GM18511 (cell line): ENCODE measurements around the gene ELK4.

Experiments
- ATAC-seq: cut with Tn5 transposase; IDR thresholded peaks from one replicate; pipeline ENCODE4 v1.9.1; 2021; ENCODE audit warnings: mild to moderate bottlenecking, moderate library complexity; ENCODE audit not compliant: unreplicated experiment

ELK4 gene

GRCh38 chr1:205569411-205570172 lies 62.2 kb downstream of the ELK4 start:
- no peak for ATAC-seq

GRCh38 chr1:205568469-205569361 lies 63.1 kb downstream of the ELK4 start:
- no peak for ATAC-seq

- ATAC-seq, result no peak
Measured at GRCh38 chr1:205568135-205568468, 63.7 kb downstream of the ELK4 start.

GRCh38 chr1:205567716-205568115 lies 64.1 kb downstream of the ELK4 start:
- no peak for ATAC-seq

GRCh38 chr1:205565799-205566198 lies 66.0 kb downstream of the ELK4 start:
- ATAC-seq, result no peak

GRCh38 chr1:205563927-205564441 lies 67.8 kb downstream of the ELK4 start:
- no peak for ATAC-seq

- no peak for ATAC-seq
Measured at GRCh38 chr1:205561501-205562203, 70.2 kb downstream of the ELK4 start.
